Ishikawa (cell line): Measurements from ENCODE around the gene VPS16.

Experiments
- CEBPB ChIP-seq: IDR thresholded peaks from 2 replicates; pipeline ENCODE4 v1.6.1; 2012
- EGR1 ChIP-seq: IDR thresholded peaks from 2 replicates; pipeline ENCODE4 v1.6.1; 2012
- EP300 ChIP-seq: IDR thresholded peaks from 2 replicates; pipeline ENCODE4 v1.6.1; 2012; ENCODE audit warnings: borderline replicate concordance
- FOXM1 ChIP-seq: IDR thresholded peaks from 2 replicates; pipeline ENCODE4 v1.6.1; 2012; ENCODE audit warnings: low read depth, borderline replicate concordance
- NFIC ChIP-seq: IDR thresholded peaks from 2 replicates; pipeline ENCODE4 v1.6.1; 2012
- RAD21 ChIP-seq: IDR thresholded peaks from 2 replicates; pipeline ENCODE4 v1.6.1; 2012; ENCODE audit warnings: low read depth
- TCF12 ChIP-seq: IDR thresholded peaks from 2 replicates; pipeline ENCODE4 v1.6.1; 2012; ENCODE audit warnings: low read depth
- YY1 ChIP-seq: IDR thresholded peaks from 2 replicates; pipeline ENCODE4 v1.6.1; 2012; ENCODE audit warnings: low read depth
- TF ChIP-seq, protein P1 (sequence below): IDR thresholded peaks from 2 replicates; pipeline ENCODE4 v1.6.1; 2012
- TF ChIP-seq, protein P2 (sequence below): IDR thresholded peaks from 2 replicates; pipeline ENCODE4 v1.6.1; 2012

DNA sequence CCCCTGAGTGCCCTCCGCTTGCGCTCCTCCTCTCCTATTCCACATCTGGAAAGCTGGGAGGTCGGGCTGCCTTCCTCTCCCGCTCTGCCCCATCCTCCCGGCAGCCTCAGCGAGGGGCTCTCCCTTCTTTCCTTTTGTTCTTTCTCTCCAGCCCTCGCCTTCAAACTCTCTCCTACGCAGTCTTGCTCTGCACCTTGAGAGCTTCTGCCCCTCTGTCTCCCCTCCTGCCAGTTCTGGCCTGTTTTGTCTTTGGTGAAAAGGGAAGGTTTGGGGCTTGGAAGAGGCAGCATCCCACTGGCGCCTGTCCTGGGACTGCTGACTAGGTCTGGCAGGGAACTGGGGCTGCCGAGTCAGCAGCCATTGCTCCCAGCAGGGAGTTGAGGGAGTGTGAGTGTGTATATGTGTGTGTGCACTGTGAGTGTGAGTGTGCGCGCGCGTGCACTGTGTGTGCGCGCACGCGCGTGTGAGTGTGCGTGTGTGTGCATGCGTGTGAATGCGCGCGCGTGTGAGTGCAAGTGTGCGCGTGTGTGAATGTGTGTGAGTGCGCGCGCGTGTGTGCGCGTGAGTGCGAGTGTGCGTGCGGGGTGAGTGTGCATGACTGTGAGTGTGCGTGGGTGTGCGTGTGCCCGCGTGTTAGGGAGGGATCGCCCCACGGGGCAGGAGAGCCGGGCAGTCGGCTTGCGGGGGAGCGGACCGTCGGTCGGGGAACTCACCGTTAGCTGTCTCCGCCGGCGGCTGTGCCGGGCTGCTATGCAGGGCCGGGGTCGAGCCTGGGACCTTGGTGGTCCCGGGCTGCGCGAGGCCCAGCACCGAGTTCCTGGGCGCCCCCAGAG is 40.6 kb upstream of the VPS16 start:
- no peak for TF ChIP-seq FOXM1
- no peak for TF ChIP-seq TCF12
- no peak for TF ChIP-seq NFIC
- no peak for TF ChIP-seq YY1
- TF ChIP-seq RAD21 = no peak
- TF ChIP-seq, protein P1, sequence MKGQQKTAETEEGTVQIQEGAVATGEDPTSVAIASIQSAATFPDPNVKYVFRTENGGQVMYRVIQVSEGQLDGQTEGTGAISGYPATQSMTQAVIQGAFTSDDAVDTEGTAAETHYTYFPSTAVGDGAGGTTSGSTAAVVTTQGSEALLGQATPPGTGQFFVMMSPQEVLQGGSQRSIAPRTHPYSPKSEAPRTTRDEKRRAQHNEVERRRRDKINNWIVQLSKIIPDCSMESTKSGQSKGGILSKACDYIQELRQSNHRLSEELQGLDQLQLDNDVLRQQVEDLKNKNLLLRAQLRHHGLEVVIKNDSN = no peak
- TF ChIP-seq EGR1 = no peak
- TF ChIP-seq, protein P2, sequence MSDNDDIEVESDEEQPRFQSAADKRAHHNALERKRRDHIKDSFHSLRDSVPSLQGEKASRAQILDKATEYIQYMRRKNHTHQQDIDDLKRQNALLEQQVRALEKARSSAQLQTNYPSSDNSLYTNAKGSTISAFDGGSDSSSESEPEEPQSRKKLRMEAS = no peak
- no peak for TF ChIP-seq EP300
- no peak for TF ChIP-seq CEBPB
